Measurements from ENCODE around the gene FMNL2. TPM values are rescaled to one million over a fixed set of nuclear protein-coding genes. Genes with fewer than 3 reads are reported as not detected.

FMNL2 gene
- total and polyA plus RNA-seq, 2 experiments from 2014 or later, result 16.5 to 45.4 TPM

- Mint-ChIP-seq H3K4me1 (peaks cover 47% of the 10 kb centered on the region), H3K27ac (no peak overlapping the region), H3K27me3 (ENCODE audit: insufficient read depth, low read depth, poor library complexity) (no peaks in the 10 kb centered on the region), H3K9me3 (no peaks in the 10 kb centered on the region), H3K36me3 (ENCODE audit: low read depth) (peaks cover 3% of the 10 kb centered on the region; the same call in 2 of the 3 replicates), H3K4me3 (no peak overlapping the region)
- H3K4me3 ChIP-seq, result no peak overlapping the region
- no peak overlapping the region; the same call in 1 of the 2 replicates for H3K4me2 ChIP-seq
- DNase-seq (ENCODE audit: low spot score), result no peak
- H3K27ac ChIP-seq (ENCODE audit: low read depth), result no peak overlapping the region
- 0 out of 2 replicates have a peak, but pooled peaks cover 4% of the 10 kb centered on the region for H3K9me2 ChIP-seq (ENCODE audit: insufficient read depth)
- TF ChIP-seq REST (IDR thresholded peaks at IDR 0.05; ENCODE audit: unreplicated experiment) (no peak), ETS1 (IDR thresholded peaks at IDR 0.05) (no peak)
- H3K79me2 ChIP-seq (replicated peaks; ENCODE audit: insufficient read depth), result peaks cover 94% of the 10 kb centered on the region
- H3K4me1 ChIP-seq (ENCODE audit: insufficient read depth), result peaks cover 29% of the 10 kb centered on the region
- H3K27me3 ChIP-seq (ENCODE audit: insufficient read depth), result no peaks in the 10 kb centered on the region
- H3F3A ChIP-seq (replicated peaks; ENCODE audit: low read depth), result peaks cover 5% of the 10 kb centered on the region; the same call in 1 of the 2 replicates
- H2AFZ ChIP-seq, result no peak overlapping the region
- no peak for ATAC-seq
- no peaks in the 10 kb centered on the region for H3K36me3 ChIP-seq (ENCODE audit: insufficient read depth)
- peaks cover 3% of the 10 kb centered on the region; the same call in 1 of the 2 replicates for H4K20me1 ChIP-seq (replicated peaks; ENCODE audit: insufficient read depth)
These were observed 123.5 kb downstream of the FMNL2 start for GRCh38 chr2:152458441-152458940.

GRCh38 chr2:152459091-152459490, 124.1 kb downstream of the FMNL2 start:
- no peaks in the 10 kb centered on the region for H3K36me3 ChIP-seq (ENCODE audit: insufficient read depth)
- Mint-ChIP-seq H3K36me3 (ENCODE audit: low read depth) (peaks cover 3% of the 10 kb centered on the region; the same call in 2 of the 3 replicates), H3K27ac (no peak overlapping the region), H3K4me1 (peaks cover 43% of the 10 kb centered on the region), H3K27me3 (ENCODE audit: insufficient read depth, low read depth, poor library complexity) (no peaks in the 10 kb centered on the region), H3K9me3 (no peaks in the 10 kb centered on the region), H3K4me3 (no peak overlapping the region)
- no peaks in the 10 kb centered on the region for H3K27me3 ChIP-seq (ENCODE audit: insufficient read depth)
- ATAC-seq (no peak), DNase-seq (ENCODE audit: low spot score) (no peak)
- TF ChIP-seq STAT1 (IDR thresholded peaks at IDR 0.05; ENCODE audit: unreplicated experiment), result no peak
- TF ChIP-seq ZNF331 (CRISPR knock-in tag; IDR thresholded peaks at IDR 0.05; ENCODE audit: low read depth), result no peak
- no peak for TF ChIP-seq POLR2AphosphoS5 (IDR thresholded peaks at IDR 0.05; ENCODE audit: low read depth)
- no peak for TF ChIP-seq NANOG (IDR thresholded peaks at IDR 0.05; ENCODE audit: borderline replicate concordance)
- no peak for TF ChIP-seq ETS1 (IDR thresholded peaks at IDR 0.05)
- no peak for TF ChIP-seq EZH2 (IDR thresholded peaks at IDR 0.05; ENCODE audit: low read depth, unreplicated experiment)
- H3K4me2 ChIP-seq, result peak overlapping the region; percentile 5; the same call in 1 of the 2 replicates
- H3K4me3 ChIP-seq, result no peak overlapping the region
- no peak overlapping the region for H2AFZ ChIP-seq
- H3F3A ChIP-seq (replicated peaks; ENCODE audit: low read depth), result no peaks in the 10 kb centered on the region
- peaks cover 3% of the 10 kb centered on the region; the same call in 1 of the 2 replicates for H4K20me1 ChIP-seq (replicated peaks; ENCODE audit: insufficient read depth)
- H3K9me2 ChIP-seq (ENCODE audit: insufficient read depth), result 0 out of 2 replicates have a peak, but pooled peaks cover 4% of the 10 kb centered on the region
- H3K79me2 ChIP-seq (replicated peaks; ENCODE audit: insufficient read depth), result peaks cover 97% of the 10 kb centered on the region
- H3K4me1 ChIP-seq (ENCODE audit: insufficient read depth), result peaks cover 24% of the 10 kb centered on the region
- no peak overlapping the region for H3K27ac ChIP-seq (ENCODE audit: low read depth)
